NCI-H128 (cell line): ENCODE results near the gene PCK1.

Source experiments
- DNase-seq: peaks from one replicate; lab custom pipeline; 2025; ENCODE audit not compliant: unreplicated experiment; lab: John Stamatoyannopoulos, UW

PCK1 gene

GRCh38 chr20:57601211-57601570 lies 40.3 kb downstream of the PCK1 start:
- DNase-seq: no peak

DNA sequence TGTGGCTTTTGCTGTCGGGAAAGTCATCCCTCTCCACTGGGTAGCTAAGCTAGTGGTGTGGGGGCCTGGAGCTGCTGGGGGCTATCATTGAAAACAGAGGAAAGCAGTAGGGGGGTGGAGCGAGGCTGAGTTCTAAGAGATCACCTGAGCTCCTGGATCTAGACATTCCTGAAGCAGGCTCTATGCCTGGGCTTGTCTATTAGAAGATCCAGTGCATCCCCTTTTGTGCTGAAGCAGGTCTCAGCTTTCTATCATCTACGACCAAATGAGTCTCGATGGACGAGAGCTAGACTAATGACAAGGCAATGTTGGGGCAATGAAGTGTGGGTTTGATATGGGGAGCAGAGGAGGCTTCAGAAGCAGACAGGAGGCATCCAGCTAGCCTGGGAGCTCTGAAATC lies 40.8 kb downstream of the PCK1 start:
- no peak for DNase-seq

GRCh38 chr20:57603120-57603519 lies 42.2 kb downstream of the PCK1 start:
- DNase-seq: no peak

DNA sequence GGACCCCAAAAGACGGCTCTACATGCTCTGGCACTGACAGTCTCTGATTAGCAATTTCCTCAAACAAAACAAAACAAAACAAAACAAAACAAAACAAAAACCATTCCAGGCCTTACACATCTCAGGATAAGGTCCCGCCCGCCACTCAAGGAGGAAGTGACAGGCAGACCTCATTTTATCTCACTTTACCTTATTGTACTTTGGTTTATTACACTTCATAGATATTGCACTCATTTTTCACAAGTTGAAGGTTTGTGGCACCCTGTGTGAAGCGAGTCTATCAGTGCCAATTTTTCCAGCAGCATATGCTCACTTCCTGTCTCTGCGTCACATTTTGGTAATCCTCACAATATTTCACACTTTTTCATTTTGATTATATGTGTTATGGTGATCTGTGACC lies 44.1 kb downstream of the PCK1 start:
- no peak for DNase-seq

DNA sequence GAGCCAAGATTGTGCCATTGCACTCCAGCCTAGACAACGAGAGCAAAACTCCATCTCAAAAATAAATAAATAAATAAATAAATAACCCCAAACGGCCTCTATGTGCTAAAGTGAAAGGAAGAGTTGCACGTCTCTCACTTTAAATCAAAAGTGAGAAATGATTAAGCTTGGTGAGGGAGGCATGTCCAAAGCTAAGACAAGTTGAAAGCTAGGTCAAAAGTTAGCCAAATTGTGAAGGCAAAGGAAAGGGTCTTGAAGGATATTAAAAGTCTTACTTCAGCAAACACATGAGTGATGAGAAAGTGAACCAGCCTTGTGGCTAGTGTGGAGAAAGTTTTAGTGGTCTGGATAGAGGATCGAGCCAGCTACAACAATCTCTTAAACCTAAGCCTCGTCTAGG lies 45.0 kb downstream of the PCK1 start:
- DNase-seq: no peak

DNA sequence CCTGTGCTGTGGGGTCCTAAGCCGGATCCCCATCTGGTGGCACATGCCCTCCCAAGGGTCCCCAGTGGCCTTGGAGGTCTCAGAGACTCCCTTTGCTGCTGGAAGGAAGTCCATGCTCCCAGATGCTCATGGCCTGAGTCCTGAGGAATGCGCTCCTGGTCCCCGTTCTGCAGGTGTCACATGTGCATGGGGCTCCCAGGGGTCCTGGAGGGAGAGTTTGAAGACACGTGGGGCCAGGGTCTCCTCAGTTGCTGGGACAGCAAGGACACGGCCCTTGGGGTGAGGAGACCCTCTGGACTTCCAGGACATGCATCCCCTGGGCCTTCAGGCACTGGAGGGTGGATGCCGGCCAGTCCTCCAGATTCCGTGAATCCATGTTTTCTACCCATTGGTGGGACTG lies 47.6 kb downstream of the PCK1 start:
- DNase-seq: no peak

- no peak for DNase-seq
These were observed 48.4 kb downstream of the PCK1 start for GRCh38 chr20:57609086-57609841.

DNA sequence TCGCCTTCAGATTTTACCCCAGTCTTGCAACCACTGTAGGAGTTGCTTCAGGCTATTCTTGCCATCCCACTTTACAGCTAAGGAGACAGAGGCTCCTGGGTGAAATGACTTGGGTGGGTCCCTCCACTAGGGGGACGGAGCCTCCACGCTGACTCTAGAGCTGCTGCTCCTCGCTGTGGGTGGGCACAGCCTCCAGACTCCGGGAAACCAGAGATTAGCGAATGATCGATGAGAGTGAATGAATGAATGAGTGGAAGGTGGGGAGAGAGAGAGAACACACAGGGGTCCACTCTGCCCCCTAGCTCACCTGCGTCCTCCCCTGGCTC lies 48.9 kb downstream of the PCK1 start:
- DNase-seq: no peak

DNA sequence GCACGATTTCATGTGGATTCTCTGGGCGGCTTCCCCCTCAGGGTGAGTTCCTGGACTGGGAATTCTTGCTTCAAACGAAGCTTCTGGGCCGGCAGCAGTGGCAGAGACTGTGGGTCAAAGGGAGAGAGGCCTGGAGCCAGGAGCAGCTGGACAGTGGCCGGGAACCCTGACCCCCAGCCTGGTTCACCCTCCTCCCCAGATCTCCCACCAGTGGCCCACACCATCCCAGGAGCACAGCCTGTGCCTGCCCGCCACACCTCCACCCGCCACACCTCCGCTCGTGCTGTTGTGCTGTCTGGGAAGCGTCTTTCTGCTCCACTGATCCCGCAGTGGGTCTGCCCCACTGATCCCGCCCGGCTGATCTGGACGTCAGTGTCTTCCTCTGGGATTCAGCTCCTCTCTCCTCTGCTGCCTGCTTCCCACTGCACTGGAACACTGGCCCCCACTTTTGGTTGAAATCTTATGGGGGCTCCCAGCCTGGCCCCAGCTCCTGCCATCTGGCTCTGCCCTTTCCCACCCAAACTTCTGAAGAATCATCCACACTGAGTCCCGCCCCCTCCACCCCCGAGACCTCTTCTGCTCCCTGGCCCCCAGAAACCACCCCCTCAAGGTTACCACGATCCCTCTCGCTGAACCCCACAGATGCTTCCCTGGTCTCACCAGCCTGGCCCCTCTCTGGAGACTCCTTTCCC lies 49.5 kb downstream of the PCK1 start:
- no peak for DNase-seq

GRCh38 chr20:57611586-57612311 lies 50.8 kb downstream of the PCK1 start:
- DNase-seq: no peak

- no peak for DNase-seq
These were observed 51.5 kb downstream of the PCK1 start for GRCh38 chr20:57612436-57612835.

DNA sequence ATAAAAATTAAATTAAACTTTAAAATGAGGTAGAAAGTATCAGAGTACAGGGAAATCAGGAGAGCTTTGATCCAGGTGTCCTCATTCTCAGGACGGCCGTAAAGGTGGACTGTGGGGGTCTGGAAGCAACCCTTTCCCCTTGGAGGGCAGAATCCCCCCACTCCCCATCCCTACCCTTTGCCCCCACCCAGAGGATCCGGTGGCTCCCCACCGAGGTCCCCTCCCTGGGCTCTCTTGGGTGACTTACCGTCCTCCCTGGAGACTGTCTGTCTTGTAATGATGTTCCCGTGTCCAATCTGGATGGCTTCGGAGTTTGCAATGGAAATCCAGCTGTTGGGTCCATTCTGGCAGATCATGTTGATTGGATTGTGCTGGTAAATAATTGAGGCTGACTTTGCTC lies 52.0 kb downstream of the PCK1 start:
- no peak for DNase-seq

DNA sequence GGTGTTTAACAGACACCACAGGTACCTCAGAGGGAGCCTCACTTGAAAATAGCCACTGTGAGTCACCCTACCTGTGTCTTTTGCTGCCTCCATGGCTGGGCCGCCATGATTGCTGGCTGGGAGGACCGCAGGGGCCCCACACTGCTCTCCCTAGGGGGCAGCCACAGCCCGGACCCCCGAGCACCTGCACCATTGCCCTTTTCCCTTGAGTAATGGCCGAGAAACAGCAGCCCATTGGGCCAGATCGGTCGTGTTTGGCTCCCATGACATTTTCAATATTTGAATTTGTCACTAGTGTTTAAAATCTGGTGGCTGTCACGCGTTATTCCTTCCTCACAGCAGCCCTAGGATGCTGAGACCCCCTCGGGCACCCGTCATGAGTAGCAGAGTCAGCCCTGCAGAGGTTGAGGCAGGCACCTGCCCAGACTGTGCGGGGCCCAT lies 52.6 kb downstream of the PCK1 start:
- no peak for DNase-seq

GRCh38 chr20:57614490-57615444 lies 53.9 kb downstream of the PCK1 start:
- DNase-seq: no peak

DNA sequence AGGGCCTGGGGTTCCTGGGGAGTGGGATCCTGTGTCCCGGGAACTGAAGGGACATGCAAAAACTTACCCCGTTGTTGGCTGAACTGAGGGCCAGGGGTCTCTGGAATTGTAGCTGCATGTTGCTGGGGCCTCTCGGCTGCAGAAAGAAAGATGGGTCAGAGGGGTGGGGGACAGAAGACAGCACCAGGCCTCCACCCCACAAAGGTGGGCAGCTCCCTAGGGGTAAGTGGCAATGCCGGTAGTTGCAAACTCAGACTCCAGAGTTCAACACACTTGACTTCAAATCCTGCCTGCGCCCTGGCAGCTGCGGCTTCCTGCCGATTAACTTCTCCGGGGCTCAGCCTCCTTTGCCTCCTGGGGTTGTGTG lies 54.5 kb downstream of the PCK1 start:
- DNase-seq: no peak

DNA sequence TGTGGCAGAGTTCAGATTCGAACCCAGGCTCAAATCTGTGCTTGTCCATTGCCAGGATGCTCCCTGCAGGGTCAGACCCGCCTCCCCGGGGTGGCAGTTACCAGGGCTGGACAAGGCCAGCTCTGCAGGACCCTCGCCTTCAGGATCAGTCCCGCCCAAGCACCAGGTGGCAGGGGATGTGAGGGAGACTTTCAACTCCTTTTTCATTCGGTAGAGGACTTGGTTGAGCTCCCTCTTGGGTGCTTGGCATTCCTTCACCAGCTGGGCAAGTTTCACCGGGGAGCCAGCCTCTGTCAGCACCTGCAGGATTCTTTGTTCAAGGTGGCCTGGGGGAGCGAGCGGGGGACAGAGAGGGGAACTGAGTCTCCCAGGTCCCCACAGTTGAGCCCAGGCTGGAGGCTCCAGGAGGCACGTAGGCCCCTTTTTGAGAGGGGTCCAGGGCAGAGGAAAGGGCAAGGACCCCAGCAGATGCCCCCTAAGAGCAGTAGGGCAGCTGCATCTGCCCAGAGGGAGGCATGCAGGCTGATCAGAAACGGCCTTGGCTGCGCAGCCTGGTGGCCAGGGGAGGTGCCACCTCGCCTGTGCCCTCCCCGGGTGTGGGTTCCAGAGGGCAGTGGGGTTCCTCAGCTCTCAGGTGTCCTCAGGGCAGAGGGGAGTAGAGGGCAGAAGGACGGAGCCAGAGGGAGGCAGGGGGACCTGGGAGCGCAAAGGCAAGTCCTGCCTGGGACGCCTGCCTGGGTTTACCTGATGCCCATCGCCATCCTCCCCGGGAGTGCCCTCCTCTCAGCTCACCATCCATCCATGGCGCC lies 55.4 kb downstream of the PCK1 start:
- DNase-seq: no peak

- no peak for DNase-seq
These were observed 56.3 kb downstream of the PCK1 start for GRCh38 chr20:57617079-57617795.
